IPS-18a (cell line): Measurements from ENCODE around the gene LTN1.

Source experiments
- H3K27ac ChIP-seq: one replicate; pipeline ENCODE4 v1.5.1; 2013; ENCODE audit warnings: low read length
- H3K27me3 ChIP-seq: one replicate; pipeline ENCODE4 v1.6.1; 2013; ENCODE audit warnings: mild to moderate bottlenecking, low read length; ENCODE audit not compliant: control insufficient read depth, insufficient read depth
- H3K36me3 ChIP-seq: one replicate; pipeline ENCODE4 v1.6.1; 2013; ENCODE audit warnings: low read depth, low read length; ENCODE audit not compliant: control insufficient read depth
- H3K4me1 ChIP-seq: one replicate; pipeline ENCODE4 v1.6.1; 2013; ENCODE audit warnings: low read depth, low read length; ENCODE audit not compliant: control insufficient read depth
- H3K4me3 ChIP-seq: one replicate; pipeline ENCODE4 v1.5.1; 2013; ENCODE audit warnings: low read length
- H3K9ac ChIP-seq: one replicate; pipeline ENCODE4 v1.6.1; 2013; ENCODE audit warnings: mild to moderate bottlenecking, low read length, moderate library complexity
- H3K9me3 ChIP-seq: one replicate; pipeline ENCODE4 v1.6.1; 2013; ENCODE audit warnings: low read depth, low read length; ENCODE audit not compliant: control insufficient read depth

The LTN1 gene

DNA sequence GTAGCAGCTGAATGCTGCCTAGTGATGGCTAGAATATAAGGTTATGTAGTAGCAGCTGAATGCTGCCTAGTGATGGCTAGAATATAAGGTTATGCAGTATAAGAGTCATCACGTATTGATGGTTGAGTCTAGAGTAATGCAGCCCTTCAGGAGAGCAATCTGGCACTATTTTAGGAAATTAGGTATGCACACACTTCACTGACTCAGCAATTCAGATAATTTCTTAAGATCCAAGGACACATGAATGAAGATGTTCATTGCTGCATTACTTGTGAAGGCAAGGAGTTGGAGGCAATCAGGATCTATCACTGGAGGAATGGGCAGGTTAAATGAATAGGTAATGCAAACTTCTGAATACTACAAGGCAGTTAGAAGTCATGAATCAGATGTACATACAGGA, 13.6 kb downstream of the LTN1 start:
- no peak overlapping the region for H3K4me3 ChIP-seq
- H3K9me3 ChIP-seq = no peaks in the 10 kb centered on the region
- no peaks in the 10 kb centered on the region for H3K4me1 ChIP-seq
- no peak overlapping the region for H3K9ac ChIP-seq
- no peaks in the 10 kb centered on the region for H3K27me3 ChIP-seq
- H3K27ac ChIP-seq = no peak overlapping the region
- peaks cover 33% of the 10 kb centered on the region for H3K36me3 ChIP-seq

DNA sequence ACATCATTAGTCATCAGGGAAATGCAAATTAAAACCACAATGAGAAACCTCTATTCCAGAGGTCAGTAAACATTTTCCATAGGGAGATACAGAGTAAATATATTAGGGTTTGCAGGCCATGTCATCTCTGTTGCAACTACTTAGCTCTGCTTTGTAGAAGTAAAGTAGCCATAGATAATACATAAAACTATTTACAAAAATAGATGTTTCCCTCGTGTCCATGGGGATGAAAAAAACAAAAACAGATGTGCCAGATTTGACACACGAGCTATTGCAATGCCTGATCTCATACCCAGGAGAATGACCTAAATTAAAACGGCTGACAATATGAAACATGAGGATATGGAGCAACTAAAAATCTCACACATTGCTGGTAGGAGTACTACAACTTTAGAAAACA, 17.3 kb downstream of the LTN1 start:
- Histone ChIP-seq H3K9ac (no peak overlapping the region), H3K4me3 (no peak overlapping the region), H3K27me3 (no peaks in the 10 kb centered on the region), H3K4me1 (no peaks in the 10 kb centered on the region), H3K9me3 (no peaks in the 10 kb centered on the region), H3K27ac (no peak overlapping the region), H3K36me3 (peaks cover 19% of the 10 kb centered on the region)

DNA sequence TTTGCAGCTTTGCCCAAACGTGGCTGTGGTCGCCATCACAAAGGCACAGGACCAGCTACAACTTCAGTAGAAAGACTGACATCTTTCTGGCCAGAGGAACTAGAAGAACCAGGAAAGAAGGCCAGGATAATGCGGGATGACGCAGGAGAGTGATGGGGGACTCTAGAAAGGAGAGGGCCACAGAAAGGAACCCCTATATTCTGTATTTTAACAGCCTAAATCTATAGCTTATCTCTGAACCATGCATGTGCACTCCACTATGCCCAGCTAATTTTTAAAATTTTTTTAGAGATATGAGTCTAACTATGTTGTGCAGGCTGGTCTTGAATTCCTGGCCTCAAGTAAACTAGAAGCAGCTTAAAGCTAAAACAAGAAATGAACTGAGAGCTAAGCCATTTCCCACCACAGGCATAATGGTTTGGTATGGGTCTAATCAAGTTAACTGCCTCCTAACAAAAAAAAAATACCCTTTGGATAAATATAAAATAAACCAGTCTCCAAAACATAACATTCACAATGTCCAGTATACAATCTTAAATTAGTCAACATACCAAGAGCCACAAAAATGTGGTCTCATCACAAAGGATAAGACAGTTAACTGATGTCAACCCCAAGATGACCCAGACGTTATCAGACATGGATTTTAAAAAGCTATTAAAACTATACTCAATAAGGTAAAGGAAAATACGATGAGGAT, 18.0 kb downstream of the LTN1 start:
- Histone ChIP-seq H3K4me1 (no peaks in the 10 kb centered on the region), H3K27ac (no peak overlapping the region), H3K27me3 (no peaks in the 10 kb centered on the region), H3K36me3 (peaks cover 26% of the 10 kb centered on the region), H3K9me3 (no peaks in the 10 kb centered on the region), H3K4me3 (no peak overlapping the region), H3K9ac (no peak overlapping the region)

DNA sequence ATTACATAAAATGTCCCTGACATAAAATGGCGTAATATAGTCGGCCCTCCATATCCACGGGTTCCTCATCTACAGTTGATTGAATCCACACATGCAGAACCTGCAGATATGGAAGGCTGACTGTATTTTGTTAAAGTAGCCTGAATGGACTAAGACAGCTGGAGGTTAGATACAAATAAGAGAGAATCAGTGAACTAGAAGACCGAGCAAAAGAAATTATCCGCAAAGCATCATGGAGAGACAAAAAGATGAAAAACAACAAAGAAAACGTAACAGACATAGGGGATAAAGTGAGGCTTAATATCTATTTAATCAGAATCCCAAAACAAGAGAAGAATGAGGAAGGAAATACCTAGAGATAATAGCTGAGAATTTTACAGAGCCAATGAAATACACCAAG, 20.3 kb downstream of the LTN1 start:
- H3K9me3 ChIP-seq = no peaks in the 10 kb centered on the region
- peaks cover 34% of the 10 kb centered on the region for H3K36me3 ChIP-seq
- no peak overlapping the region for H3K27ac ChIP-seq
- no peak overlapping the region for H3K4me3 ChIP-seq
- no peak overlapping the region for H3K9ac ChIP-seq
- no peaks in the 10 kb centered on the region for H3K27me3 ChIP-seq
- H3K4me1 ChIP-seq = no peaks in the 10 kb centered on the region

DNA sequence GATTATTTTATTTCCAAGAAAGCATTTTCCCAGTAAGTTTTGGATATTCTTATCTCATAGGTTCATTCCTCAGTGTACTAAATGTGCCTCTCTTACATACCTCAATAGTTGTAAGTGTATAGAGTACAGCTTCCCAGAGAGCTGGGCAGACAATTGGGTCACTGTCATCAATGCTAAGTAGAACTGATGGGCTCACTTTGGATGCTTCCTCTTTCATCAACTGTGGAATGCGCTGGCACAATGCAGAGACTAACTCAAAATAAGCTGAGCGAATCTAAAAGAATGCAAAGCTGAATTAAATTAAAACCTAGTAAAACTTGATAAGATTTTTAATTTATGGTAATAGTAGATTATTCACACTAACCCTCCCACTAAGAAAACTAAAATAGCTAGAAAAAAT, 21.5 kb downstream of the LTN1 start:
- no peak overlapping the region for H3K27ac ChIP-seq
- no peaks in the 10 kb centered on the region for H3K27me3 ChIP-seq
- H3K9me3 ChIP-seq = no peaks in the 10 kb centered on the region
- H3K4me1 ChIP-seq = no peaks in the 10 kb centered on the region
- H3K36me3 ChIP-seq = peaks cover 46% of the 10 kb centered on the region
- H3K4me3 ChIP-seq = no peak overlapping the region
- H3K9ac ChIP-seq = no peak overlapping the region

DNA sequence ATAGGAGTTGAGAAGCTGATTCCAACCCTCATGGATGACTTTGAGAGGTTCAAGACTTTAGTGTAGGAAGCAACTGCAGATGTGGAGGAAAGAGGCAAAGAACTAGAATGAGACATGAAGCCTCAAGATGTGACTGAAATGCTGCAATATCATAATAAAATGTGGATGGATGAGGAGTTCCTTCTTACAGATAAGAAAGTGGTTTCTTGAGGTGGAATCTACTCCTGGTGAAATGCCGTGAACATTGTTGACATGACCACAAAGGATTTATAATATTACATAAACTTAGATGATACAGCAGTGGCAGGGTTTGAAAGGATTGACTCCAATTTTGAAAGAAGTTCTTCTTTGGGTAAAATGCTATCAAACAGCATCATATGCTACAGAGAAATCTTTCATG, 28.8 kb downstream of the LTN1 start:
- Histone ChIP-seq H3K36me3 (peaks cover 43% of the 10 kb centered on the region), H3K9me3 (no peaks in the 10 kb centered on the region), H3K27me3 (no peaks in the 10 kb centered on the region), H3K4me1 (no peaks in the 10 kb centered on the region), H3K9ac (no peak overlapping the region), H3K4me3 (no peak overlapping the region), H3K27ac (no peak overlapping the region)

DNA sequence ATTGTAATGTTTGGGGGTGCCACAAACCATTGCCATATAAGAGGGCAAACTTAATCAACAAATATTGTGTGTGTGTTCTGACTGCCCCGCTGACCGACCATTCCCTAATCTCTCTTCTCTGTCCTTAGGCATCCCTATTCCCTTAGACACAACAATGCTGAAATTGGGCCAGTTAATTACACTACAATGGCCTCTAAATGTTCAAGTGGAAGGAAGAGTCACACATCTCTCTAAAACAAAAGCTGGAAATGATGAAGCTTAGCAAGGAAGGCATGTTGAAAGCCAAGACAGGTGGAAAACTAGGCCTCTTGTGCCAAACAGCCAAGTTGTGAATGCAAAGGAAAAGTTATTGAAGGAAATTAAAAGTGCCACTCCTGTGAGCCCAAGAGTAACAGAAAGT, 30.2 kb downstream of the LTN1 start:
- Histone ChIP-seq H3K27me3 (no peaks in the 10 kb centered on the region), H3K4me1 (no peaks in the 10 kb centered on the region), H3K9me3 (no peaks in the 10 kb centered on the region), H3K27ac (no peak overlapping the region), H3K9ac (no peak overlapping the region), H3K4me3 (no peak overlapping the region), H3K36me3 (peaks cover 34% of the 10 kb centered on the region)

DNA sequence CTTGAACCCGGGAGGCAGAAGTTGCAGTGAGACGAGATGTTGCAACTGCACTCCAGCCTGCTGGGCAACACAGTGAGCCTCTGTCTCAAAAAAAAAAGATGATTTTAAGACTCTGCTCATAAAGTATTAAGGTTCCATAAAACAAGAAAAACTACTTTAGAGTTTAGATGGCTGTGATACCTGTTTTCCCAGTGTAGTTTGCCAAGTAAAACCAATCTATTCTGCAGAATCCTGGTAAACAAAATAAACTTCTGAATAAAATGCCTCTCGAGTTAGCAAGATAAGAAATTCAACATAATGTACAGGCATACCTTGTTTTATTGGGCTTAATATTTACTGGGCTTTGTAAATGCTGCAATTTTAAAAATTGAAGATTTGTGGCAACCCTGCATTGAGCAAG, 30.8 kb downstream of the LTN1 start:
- Histone ChIP-seq H3K9ac (no peak overlapping the region), H3K27me3 (no peaks in the 10 kb centered on the region), H3K27ac (no peak overlapping the region), H3K4me1 (no peaks in the 10 kb centered on the region), H3K9me3 (no peaks in the 10 kb centered on the region), H3K36me3 (peaks cover 29% of the 10 kb centered on the region), H3K4me3 (no peak overlapping the region)

DNA sequence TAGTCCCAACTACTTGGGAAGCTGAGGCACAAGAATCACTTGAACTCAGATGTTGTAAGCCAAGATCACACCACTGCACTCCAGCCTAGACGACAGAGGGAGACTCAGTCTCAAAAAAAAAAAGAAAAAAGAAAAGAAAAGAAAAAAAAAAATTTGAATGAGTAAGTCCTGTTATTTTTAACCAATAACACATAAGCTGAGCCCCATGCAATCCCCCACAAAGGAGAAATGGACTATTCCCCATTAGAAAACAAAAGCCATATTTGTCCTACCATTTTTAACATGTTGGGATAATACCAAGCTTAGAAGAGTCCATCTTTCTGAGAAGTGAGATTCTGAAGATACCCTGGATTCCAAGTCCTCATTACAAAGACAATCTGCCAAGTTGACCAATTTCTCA, 32.4 kb downstream of the LTN1 start:
- Histone ChIP-seq H3K9ac (no peak overlapping the region), H3K4me3 (no peak overlapping the region), H3K36me3 (peaks cover 22% of the 10 kb centered on the region), H3K27me3 (no peaks in the 10 kb centered on the region), H3K4me1 (no peaks in the 10 kb centered on the region), H3K27ac (no peak overlapping the region), H3K9me3 (no peaks in the 10 kb centered on the region)

DNA sequence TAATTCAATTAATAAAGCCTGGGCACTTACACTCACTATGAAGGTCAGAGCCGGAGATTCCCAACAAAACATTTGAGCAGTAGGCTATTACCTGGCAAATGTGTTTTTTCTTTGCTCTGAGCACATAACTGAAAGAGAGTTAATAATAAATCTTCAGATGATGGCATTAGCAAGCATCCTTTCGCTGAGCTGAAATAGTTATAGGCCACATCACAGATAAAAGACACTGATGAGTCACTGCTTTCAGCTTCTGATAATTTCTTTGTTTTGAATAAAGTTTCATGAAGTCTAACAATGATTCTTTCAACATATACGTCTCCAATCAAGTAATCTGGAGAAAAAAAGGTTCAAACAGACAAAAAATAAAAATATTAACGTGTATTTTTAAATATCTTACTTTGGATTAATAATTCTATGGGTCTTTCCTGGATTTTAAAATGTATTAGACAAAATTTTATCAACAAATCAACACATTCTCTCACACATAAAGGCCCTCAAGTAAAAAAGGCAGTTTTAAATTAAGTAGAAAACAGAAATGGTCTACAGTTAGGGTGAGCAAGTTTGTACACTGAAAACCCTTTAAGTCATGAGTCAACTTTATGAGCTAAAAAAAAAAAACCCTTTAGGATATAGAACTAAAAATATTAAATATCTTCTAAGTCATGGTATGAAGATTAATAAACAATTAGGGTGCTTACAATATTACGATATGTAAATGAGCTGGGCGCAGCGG, 33.1 kb downstream of the LTN1 start:
- Histone ChIP-seq H3K36me3 (peaks cover 19% of the 10 kb centered on the region), H3K9ac (no peak overlapping the region), H3K4me1 (no peaks in the 10 kb centered on the region), H3K27me3 (no peaks in the 10 kb centered on the region), H3K4me3 (no peak overlapping the region), H3K9me3 (no peaks in the 10 kb centered on the region), H3K27ac (no peak overlapping the region)

DNA sequence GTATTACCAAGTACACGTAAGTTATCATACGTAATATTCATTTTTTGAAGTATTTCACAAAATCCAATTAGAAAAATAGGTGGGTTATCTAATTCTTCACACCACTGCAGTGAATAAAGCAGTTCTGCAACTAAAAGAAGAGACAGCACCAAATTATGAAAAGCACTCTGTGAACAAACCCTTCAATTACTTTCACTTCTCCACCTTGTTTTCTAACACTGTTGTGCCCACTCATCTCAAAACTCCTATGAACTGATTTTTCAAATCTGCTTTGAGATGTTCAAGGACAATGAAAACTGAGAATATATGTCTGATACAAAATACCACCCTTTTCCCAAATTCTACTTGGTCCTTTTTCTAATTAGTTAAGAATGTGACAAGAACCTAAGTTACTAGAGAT, 39.4 kb downstream of the LTN1 start:
- no peaks in the 10 kb centered on the region for H3K27me3 ChIP-seq
- no peak overlapping the region for H3K4me3 ChIP-seq
- H3K9me3 ChIP-seq = no peaks in the 10 kb centered on the region
- H3K4me1 ChIP-seq = no peaks in the 10 kb centered on the region
- H3K27ac ChIP-seq = no peak overlapping the region
- no peak overlapping the region for H3K9ac ChIP-seq
- H3K36me3 ChIP-seq = peaks cover 24% of the 10 kb centered on the region

DNA sequence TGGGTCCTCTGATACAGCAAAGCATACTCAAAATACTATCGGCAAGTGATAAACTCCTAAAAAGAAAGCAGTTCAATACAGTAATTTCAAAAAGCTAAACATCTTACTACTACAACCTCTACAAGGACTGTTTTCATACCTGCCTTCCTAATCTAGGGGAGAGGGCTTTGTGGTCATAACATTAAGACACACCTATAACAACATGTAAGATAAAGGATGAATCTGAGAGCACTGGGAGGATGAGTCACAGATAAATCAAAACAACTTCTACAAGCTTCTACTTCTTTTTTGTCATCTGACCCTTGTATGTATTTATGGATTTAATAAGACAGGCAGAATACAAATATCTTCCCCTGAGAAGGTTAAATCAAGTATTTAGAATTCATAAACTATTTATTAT, 40.0 kb downstream of the LTN1 start:
- H3K4me3 ChIP-seq = no peak overlapping the region
- no peak overlapping the region for H3K27ac ChIP-seq
- no peaks in the 10 kb centered on the region for H3K9me3 ChIP-seq
- H3K27me3 ChIP-seq = no peaks in the 10 kb centered on the region
- no peaks in the 10 kb centered on the region for H3K4me1 ChIP-seq
- H3K36me3 ChIP-seq = peaks cover 24% of the 10 kb centered on the region
- no peak overlapping the region for H3K9ac ChIP-seq
